ENCODE measurements around the gene BCAS1. TPM values are rescaled to one million over a fixed set of nuclear protein-coding genes. Genes with fewer than 3 reads are reported as not detected.

The BCAS1 gene
- total and polyA plus RNA-seq, 2 donors (not counting 1 experiment from before 2014, with no cell fraction given), result 0.97 to 1.1 TPM

GRCh38 chr20:54074511-54074910, 4.1 kb upstream of the BCAS1 start:
- ATAC-seq (ENCODE audit: low read depth), result no peak
- Histone ChIP-seq H2AFZ (ENCODE audit: insufficient read depth, low read depth, low read length, poor library complexity, severe bottlenecking) (no peak overlapping the region), H3K4me2 (replicated peaks; ENCODE audit: low read depth, low read length, poor library complexity, severe bottlenecking) (no peak overlapping the region), H3K4me1 (ENCODE audit: control insufficient read depth in 2 of 2, insufficient read depth in 2 of 2, low read length in 2 of 2) (peaks cover 13 to 14% of the 10 kb centered on the region in 2 donors), H4K20me1 (ENCODE audit: control insufficient read depth, insufficient read depth, low read length, poor library complexity, severe bottlenecking) (no peaks in the 10 kb centered on the region), H3K27ac (ENCODE audit: low read length in 2 of 2) (no peak overlapping the region), H3K79me2 (ENCODE audit: control insufficient read depth, insufficient read depth, low read length) (no peaks in the 10 kb centered on the region), H3K9ac (ENCODE audit: low read length) (no peak overlapping the region), H3K36me3 (replicated peaks in 1 of 2; ENCODE audit: control extremely low read depth in 1 of 2, control insufficient read depth in 1 of 2, extremely low read depth in 1 of 2, insufficient read depth in 2 of 2, low read length in 1 of 2) (no peaks in the 10 kb centered on the region), H3K27me3 (replicated peaks in 1 of 4; ENCODE audit: control extremely low read depth in 1 of 4, control insufficient read depth in 3 of 4, insufficient read depth in 4 of 4, low read length in 3 of 4) (no peaks in the 10 kb centered on the region), H3K9me3 (ENCODE audit: control extremely low read depth in 1 of 3, control insufficient read depth in 2 of 3, insufficient read depth in 1 of 3, low read length in 2 of 3) (no peaks in the 10 kb centered on the region), H3K4me3 (ENCODE audit: control extremely low read depth in 1 of 5, extremely low read depth in 1 of 5, insufficient read depth in 1 of 5, low read depth in 2 of 5, low read length in 4 of 5) (no peak overlapping the region)
- Mint-ChIP-seq H3K4me3 (no peak overlapping the region), H3K4me1 (peaks cover 19% of the 10 kb centered on the region), H3K9me3 (ENCODE audit: insufficient read depth) (peaks cover 2% of the 10 kb centered on the region), H3K27ac (no peak overlapping the region), H3K27me3 (no peaks in the 10 kb centered on the region)
- 90% methylated on average over 3 of the region's 4 CpGs for WGBS (ENCODE audit: insufficient coverage)
- ChIA-PET CTCF (interaction anchor here (0.6 to 1.1 kb wide), 3 partner anchors 11 to 859 kb away, joined by 3 to 5 read pairs (median 4); no protein-coding TSS in a partner anchor), POLR2A (no interaction called here)
- TF ChIP-seq EZH2 (IDR thresholded peaks at IDR 0.05; ENCODE audit: borderline replicate concordance, insufficient read depth, low read depth, low read length, poor library complexity, severe bottlenecking) (no peak), CTCF (IDR thresholded peaks at IDR 0.05) (no peak)
- intact Hi-C loops (cut with micrococcal nuclease), result no loop called here
- no peak for DNase-seq

GRCh38 chr20:54073288-54073687, 2.9 kb upstream of the BCAS1 start:
- no peak overlapping the region for H3K4me3 Mint-ChIP-seq
- ChIA-PET CTCF (no interaction called here), POLR2A (no interaction called here)
- Histone ChIP-seq H3K36me3 (replicated peaks in 1 of 2; ENCODE audit: control extremely low read depth in 1 of 2, control insufficient read depth in 1 of 2, extremely low read depth in 1 of 2, insufficient read depth in 2 of 2, low read length in 1 of 2) (no peaks in the 10 kb centered on the region), H2AFZ (ENCODE audit: insufficient read depth, low read depth, low read length, poor library complexity, severe bottlenecking) (no peak overlapping the region), H3K27ac (ENCODE audit: low read length in 2 of 2) (no peak overlapping the region), H3K9me3 (ENCODE audit: control extremely low read depth in 1 of 3, control insufficient read depth in 2 of 3, insufficient read depth in 1 of 3, low read length in 2 of 3) (no peaks in the 10 kb centered on the region), H3K79me2 (ENCODE audit: control insufficient read depth, insufficient read depth, low read length) (no peaks in the 10 kb centered on the region), H3K4me3 (ENCODE audit: control extremely low read depth in 1 of 5, extremely low read depth in 1 of 5, insufficient read depth in 1 of 5, low read depth in 2 of 5, low read length in 4 of 5) (no peak overlapping the region), H3K27me3 (replicated peaks in 1 of 4; ENCODE audit: control extremely low read depth in 1 of 4, control insufficient read depth in 3 of 4, insufficient read depth in 4 of 4, low read length in 3 of 4) (no peaks in the 10 kb centered on the region), H3K9ac (ENCODE audit: low read length) (no peak overlapping the region), H3K4me2 (replicated peaks; ENCODE audit: low read depth, low read length, poor library complexity, severe bottlenecking) (no peak overlapping the region), H3K4me1 (ENCODE audit: control insufficient read depth in 2 of 2, insufficient read depth in 2 of 2, low read length in 2 of 2) (peaks cover 2% of the 10 kb centered on the region in 2 donors), H4K20me1 (ENCODE audit: control insufficient read depth, insufficient read depth, low read length, poor library complexity, severe bottlenecking) (no peaks in the 10 kb centered on the region)
- ATAC-seq (ENCODE audit: low read depth) (no peak), DNase-seq (no peak)
- WGBS (ENCODE audit: insufficient coverage), result 89% methylated on average over 4 of the region's 10 CpGs
- peaks cover 2% of the 10 kb centered on the region for H3K9me3 Mint-ChIP-seq (ENCODE audit: insufficient read depth)
- intact Hi-C loops (cut with micrococcal nuclease), result no loop called here
- H3K4me1 Mint-ChIP-seq, result peaks cover 10% of the 10 kb centered on the region
- H3K27me3 Mint-ChIP-seq, result no peaks in the 10 kb centered on the region
- H3K27ac Mint-ChIP-seq, result no peak overlapping the region
- TF ChIP-seq EZH2 (IDR thresholded peaks at IDR 0.05; ENCODE audit: borderline replicate concordance, insufficient read depth, low read depth, low read length, poor library complexity, severe bottlenecking), result no peak
- TF ChIP-seq CTCF (IDR thresholded peaks at IDR 0.05), result no peak

Measured in B cell (primary cell).